GM12874 (cell line): Measurements from ENCODE around the gene MYCBP2.

Experiments
- CTCF ChIP-seq: IDR thresholded peaks from 2 replicates; pipeline ENCODE4 v1.5.1; 2011; ENCODE audit warnings: low read depth, mild to moderate bottlenecking, control low read depth, low read length, moderate library complexity; ENCODE audit not compliant: insufficient read depth

Gene MYCBP2

DNA sequence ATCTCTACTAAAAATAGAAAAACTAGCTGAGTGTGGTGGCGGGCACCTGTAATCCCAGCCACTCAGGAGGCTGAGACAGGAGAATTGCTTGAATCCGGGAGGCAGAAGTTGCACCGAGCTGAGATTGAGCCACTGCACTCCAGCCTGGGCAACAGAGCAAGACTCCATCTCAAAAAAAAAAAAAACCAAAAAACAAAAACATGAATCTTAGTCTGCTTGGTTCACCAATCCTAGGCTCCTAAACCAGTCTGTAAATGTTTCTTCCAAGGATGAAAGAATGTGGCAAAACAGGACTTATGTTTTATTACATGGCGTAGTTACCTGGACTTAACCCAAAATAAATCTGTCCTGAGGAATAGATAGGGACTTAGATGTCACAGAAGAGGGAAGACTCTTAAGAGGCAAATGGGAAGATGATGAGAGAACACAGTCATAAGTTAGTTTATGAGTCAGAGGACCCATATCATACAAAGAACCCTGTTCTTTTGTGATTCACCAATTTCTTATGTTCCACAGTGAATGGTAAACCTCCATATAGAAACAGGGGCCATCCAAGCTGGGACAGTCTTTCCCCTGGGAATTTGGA, 293.1 kb downstream of the MYCBP2 start:
- TF ChIP-seq CTCF = no peak

DNA sequence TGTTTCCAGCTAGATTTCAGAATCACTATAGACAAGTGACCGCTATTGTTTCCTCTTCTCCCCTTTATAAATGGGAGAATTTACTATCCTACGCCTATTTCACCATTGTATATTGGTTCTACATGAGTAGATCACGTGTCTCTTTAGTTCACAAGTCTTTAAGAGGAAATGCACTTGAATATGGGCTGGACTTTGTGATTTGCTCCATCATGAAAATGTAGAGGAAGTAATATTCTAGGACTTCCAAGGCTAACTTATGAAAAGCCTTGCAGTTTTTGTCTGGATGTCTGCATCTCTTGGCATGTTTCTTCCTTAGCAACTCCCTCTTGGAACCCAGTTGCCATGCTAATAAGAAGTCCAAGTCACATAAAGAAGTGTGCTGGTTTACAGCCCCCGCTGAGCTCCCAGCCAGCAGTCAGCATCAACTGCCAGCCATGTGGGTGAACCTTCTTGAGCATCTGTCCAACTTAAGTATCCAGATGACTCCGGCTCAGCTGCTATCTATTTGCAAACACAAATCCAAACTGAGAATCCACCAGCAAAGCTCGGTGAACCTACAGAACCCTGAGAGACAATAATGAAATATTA, 295.1 kb downstream of the MYCBP2 start:
- no peak for TF ChIP-seq CTCF

- no peak for TF ChIP-seq CTCF
Measured at GRCh38 chr13:77029436-77029835, 297.5 kb downstream of the MYCBP2 start.

- TF ChIP-seq CTCF = no peak
Measured at GRCh38 chr13:77028202-77028601, 298.7 kb downstream of the MYCBP2 start.

DNA sequence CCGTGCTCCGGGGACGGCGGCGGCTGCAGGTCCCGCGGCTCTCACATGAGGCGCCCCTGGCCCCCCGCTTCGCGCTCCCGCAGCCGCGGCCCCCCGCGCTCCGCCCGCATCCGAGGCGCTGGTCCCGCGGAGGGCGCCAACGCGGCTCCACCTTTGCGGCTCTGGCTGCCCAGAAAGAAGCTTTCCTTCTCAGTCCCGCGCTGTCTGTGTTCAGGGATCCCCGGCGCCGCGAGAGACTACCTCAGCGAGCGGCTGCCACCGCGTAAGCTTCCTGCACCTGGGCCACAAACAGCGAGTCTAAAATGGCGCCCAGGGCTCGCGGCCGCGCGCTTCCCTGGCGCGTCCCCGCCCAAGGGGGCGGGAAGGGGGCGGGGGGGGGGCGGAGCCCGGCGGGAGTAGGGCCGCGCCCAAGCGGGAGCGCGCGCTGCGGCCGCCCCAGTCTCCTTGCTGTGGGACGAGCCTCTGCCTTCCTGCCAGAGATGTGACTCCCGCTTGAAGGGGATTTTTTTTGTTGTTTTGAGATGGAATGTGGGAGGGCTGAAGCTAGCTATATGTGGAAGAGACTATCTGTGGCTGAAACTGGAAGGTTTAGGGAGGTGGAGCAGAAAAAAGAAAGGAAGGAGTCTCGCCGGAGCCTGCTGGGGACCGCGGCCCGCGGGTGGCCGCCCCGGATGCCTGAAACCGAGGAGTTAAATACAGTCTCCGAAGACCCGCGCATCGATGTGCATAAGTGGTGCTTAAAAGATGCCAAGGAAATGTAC, 299.9 kb downstream of the MYCBP2 start, which contains the start of gene FBXL3:
TSS of gene FBXL3 (minus strand) at position 299 of the 761 bp plus-strand sequence. CDS start 5,299 bp downstream, outside the sequence.
- TF ChIP-seq CTCF = no peak

GRCh38 chr13:77026255-77026860, 300.5 kb downstream of the MYCBP2 start:
- no peak for TF ChIP-seq CTCF

GRCh38 chr13:77022341-77022740, 304.6 kb downstream of the MYCBP2 start:
- no peak for TF ChIP-seq CTCF
